ENCODE measurements around the gene MGAT1.
A peak's percentile ranks its signal among the peaks of the same experiment; 100 is the strongest.
"Not testable (repeated sequence)": the region's sequence is repeated elsewhere in the genome, so short reads cannot be mapped to it uniquely, and the experiment has no call there.

The MGAT1 gene

DNA sequence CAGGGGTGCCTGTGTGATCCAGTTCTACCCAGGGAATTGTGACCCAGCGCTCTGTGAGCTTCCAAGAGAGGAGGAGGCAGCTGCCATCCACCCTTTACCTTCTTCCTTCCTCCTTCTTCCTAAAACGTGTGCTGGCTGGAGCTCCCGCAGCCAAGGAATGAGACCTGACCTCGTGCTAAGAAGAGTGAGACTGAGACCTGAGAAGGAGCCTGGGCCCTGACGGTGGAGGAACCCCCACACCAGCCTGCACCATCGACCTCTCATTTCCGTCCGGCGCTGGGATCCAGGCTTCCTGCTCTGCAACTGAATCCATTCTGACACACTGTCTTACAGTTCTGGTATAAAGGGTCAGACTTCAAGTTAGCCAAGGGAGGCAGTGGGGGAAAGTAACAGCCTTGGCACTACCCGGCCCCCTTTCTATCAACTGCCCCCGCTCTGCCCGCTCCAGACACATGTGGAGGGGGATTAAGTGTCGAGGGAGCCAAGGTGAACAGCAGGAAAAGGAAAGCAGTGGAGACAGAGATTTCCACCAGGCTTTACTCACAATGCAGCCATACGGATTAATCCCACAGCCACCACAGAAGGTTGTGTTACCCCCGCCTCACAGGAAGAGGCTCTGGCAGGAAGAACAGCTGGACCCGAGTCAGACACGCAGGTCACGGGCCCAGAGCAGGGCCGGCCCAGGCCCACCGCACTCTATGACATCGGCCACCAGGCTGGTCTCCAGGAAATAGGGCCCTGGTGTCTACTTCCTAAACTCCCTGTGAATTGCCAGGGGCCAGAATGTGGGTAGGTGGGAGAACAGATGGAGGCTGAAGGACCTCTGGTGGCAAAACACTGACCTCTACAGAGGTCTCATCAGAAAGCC lies 15.8 kb downstream of the MGAT1 start:
- DNase-seq (ENCODE audit: extremely low read depth, low read depth): no peak
- TF ChIP-seq, protein P1, sequence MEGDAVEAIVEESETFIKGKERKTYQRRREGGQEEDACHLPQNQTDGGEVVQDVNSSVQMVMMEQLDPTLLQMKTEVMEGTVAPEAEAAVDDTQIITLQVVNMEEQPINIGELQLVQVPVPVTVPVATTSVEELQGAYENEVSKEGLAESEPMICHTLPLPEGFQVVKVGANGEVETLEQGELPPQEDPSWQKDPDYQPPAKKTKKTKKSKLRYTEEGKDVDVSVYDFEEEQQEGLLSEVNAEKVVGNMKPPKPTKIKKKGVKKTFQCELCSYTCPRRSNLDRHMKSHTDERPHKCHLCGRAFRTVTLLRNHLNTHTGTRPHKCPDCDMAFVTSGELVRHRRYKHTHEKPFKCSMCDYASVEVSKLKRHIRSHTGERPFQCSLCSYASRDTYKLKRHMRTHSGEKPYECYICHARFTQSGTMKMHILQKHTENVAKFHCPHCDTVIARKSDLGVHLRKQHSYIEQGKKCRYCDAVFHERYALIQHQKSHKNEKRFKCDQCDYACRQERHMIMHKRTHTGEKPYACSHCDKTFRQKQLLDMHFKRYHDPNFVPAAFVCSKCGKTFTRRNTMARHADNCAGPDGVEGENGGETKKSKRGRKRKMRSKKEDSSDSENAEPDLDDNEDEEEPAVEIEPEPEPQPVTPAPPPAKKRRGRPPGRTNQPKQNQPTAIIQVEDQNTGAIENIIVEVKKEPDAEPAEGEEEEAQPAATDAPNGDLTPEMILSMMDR (IDR thresholded peaks at IDR 0.05; ENCODE audit: low read depth, low read length): no peak

DNA sequence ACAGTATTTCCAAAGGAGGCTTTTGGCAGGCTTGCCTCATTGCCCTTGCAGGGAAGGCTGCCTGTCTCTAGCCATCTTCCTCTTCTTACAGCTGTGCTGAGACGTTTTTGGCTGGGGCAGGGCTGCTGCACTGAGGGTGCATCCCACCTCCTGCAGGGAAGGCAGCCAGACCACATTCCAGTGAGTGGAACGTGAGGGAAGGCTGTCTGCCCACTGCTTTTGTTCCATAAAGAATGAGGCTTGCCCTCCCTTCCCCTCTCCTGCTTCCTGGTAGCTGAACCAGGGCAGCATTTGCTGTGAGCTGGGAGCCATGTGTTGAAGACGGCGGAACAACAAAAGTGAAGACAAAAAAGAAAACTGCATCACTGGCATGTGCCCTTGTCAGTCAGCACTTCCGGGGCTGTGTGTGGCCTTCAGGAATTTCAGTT lies 16.8 kb downstream of the MGAT1 start:
- TF ChIP-seq, protein P1 (IDR thresholded peaks at IDR 0.05; ENCODE audit: low read depth, low read length): no peak
- peak; percentile 55 for DNase-seq (ENCODE audit: extremely low read depth, low read depth)

DNA sequence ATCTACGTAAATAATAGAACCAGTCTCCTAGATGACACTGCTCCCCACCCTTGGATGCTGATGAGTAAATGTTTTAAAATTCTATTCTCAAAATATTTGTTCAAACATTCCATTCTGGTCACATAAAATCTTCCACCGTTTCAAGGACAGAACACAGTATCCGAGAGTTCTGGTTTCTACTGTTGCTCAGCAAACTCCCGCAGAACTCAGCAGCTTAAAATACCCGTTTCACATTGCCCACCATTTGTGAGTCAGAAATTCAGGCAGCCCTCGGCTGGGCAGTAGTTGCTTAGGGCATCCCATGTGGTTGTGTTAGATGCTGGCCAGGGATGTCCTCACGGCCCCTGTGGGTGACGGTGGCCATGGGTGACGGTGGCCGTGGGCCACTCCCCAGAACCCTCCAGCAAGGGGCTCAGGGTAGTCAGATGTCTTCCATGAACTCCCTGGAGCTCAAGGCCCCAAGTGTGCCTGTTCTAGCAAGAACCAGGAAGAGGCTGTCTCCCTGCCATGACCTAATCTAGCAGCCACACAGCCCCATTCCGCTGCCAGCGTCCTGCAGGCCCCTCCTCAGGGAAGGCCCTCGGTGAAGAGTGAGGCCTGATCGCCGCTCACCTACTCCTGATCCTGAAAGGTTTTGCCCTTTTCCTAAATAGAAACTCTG lies 17.4 kb downstream of the MGAT1 start:
- TF ChIP-seq, protein P1 (IDR thresholded peaks at IDR 0.05; ENCODE audit: low read depth, low read length): no peak
- DNase-seq (ENCODE audit: extremely low read depth, low read depth): no peak

DNA sequence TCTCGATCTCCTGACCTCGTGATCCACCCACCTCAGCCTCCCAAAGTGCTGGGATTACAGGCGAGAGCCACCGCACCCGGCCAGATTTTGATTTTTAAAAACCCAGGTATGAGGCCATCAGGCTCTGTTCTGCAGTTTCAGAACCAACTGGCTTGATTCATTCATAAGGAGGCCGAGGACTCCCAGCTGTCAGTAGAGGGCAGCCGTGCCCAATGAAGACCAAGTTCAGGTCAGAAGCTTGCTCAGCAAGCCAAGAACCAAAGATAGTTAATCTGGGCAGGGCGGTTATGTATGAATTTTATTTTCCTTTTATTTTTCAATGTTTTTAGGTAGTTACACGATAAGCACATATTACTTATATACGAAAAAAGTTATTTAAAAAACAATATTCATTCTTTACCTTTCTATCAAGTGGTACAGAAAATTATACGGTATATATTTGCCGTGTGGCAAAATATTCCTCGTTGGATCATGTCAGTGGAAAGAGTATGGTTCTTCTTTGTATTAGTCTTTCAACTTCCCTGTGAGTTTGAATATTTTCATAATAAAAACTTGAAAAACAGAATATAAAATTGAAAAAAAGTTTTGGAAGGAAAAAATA lies 18.0 kb downstream of the MGAT1 start:
- DNase-seq (ENCODE audit: extremely low read depth, low read depth): peak; percentile 74
- TF ChIP-seq, protein P1 (IDR thresholded peaks at IDR 0.05; ENCODE audit: low read depth, low read length): peak; percentile 95

DNA sequence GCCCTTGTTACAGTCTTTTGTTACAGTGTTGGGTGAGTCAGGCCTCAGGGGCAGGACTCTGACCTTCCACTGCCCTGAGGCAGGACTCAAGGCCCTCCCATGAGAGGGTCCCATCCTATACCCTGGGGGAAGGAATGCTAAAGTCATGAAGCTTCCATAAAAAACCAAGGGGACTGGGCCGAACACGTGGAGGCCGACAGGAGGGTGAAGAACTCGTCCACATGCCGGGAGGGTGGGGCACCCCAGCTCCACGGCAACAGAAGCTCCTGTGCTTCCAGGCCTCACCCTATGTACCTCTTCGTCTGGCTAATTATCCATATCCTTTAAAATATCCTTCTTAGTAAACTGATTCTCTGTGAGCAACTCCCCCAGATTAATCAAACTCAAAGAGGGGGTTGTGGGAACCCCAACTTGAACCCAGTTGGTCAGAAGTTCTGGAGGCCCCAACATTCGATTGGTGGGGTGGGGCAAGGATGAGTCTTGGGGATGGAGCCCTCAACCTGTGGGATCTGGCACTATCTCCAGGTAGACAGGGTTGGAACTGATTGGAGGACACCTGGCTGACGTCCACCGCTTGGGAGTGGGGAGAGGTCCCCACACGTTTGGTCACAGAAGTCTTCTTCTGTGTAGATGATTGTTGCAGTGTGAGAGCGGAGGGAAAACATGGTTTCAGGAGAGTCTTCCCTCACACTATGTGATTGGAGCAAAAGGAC lies 19.1 kb downstream of the MGAT1 start:
- DNase-seq (ENCODE audit: extremely low read depth, low read depth): no peak
- TF ChIP-seq, protein P1 (IDR thresholded peaks at IDR 0.05; ENCODE audit: low read depth, low read length): no peak

DNA sequence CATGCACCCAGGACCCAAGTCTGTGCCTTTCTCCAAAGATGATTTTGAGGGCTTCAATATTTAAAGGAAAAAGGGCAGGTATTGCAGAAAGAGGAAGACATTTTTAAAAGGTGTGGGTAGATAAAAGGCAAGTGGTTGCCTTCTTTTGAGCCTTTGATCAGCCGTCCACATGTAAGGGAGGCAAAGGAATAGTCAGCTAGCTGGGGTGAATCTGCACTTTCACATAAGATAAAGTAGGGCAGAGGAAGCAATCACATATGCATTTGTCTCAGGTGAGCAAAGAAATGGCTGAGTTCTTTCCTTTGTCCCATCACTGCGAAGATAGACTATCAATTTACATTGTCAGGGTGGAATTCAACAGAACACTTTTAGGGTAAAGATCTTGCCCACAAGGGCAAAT lies 19.9 kb downstream of the MGAT1 start:
- no peak for DNase-seq (ENCODE audit: extremely low read depth, low read depth)
- TF ChIP-seq, protein P1 (IDR thresholded peaks at IDR 0.05; ENCODE audit: low read depth, low read length): no peak

DNA sequence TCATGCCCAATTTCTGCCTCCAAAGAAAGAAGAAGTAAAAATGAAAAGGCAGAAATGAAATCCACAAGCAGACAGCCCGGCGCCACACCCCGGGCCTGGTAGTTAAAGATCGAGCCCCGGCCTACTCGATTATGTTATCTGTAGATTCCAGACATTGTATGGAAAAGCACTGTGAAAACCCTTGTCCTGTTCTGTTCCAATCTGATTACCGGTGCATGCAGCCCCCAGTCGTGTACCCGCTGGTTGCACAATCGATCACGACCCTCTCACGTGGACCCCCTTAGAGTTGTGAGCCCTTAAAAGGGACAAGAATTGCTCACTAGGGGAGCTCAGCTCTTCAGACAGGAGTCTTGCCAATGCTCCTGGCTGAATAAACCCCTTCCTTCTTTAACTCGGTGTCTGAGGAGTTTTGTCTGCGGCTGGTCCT lies 20.7 kb downstream of the MGAT1 start:
- DNase-seq (ENCODE audit: extremely low read depth, low read depth): not testable (repeated sequence)

Measured in AG09319 (cell line).